HG03280 (cell line): Measurements from ENCODE around the gene TASP1.
"Not testable (repeated sequence)": the region's sequence is repeated elsewhere in the genome, so short reads cannot be mapped to it uniquely, and the experiment has no call there.

ENCODE experiments used
- ATAC-seq: cut with Tn5 transposase; IDR thresholded peaks from one replicate; pipeline ENCODE4 v1.9.1; 2021; ENCODE audit warnings: mild to moderate bottlenecking, moderate library complexity; ENCODE audit not compliant: unreplicated experiment

The TASP1 gene

DNA sequence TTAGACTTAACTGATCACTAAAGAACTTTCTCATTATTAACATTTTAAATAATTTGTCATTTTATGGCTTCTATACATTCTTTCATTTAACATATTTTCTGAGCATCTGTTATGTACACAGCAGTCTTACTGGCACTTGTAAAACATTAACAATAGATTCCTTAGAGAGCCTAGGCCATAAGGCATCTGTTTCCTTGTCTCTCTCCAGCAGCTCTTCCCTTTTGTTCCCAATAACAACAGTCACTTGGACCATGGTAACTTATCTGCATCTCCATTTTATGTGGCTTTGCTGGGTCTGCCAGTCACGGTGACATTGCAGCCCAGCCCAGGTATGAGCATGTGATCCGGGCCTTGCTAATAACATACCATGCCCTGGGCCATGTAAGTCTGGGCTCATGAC is 11.7 kb upstream of the TASP1 start:
- ATAC-seq: no peak

DNA sequence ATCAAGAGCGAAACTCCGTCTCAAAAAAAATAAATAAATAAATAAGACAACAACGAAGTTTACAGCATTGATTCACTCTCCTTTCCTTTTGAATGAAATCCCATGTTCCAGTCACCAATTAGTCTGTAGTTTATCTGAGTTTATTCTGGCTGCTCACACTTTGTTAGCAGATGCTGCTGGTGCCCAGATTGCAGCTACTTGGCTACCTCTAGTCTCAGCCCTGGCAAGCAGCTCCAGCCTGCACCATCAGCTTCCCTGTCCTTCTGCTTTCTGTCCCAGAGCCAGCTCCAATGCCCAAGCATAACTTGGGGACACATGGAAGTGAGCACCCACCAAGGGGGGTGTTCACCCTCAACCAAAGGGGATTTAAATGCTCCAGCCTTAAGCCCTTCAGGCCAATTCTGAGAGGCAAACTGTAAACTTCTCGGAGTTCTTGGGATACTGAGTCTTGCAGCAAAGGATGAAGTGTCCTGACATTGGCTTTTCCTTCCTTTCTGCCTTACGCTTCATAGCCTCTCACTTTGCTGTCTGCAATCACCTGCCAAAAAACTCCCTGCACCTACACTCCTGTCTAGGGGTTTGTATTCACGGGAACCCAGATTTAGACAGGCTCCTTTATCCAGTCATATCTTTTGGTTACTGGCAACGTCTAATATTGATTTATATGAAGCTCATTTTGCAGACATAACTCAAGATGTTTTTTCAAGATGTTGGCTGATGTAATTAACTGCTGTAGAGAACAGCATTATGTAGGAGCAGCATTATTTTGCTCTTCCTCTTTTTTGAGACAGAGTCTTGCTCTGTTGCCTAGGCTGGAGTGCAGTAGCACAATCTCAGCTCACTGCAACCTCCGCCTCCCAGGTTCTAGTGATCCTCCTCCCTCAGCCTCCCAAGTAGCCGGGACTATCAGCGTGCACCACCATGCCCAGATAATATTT is 9.8 kb upstream of the TASP1 start:
- no peak for ATAC-seq

DNA sequence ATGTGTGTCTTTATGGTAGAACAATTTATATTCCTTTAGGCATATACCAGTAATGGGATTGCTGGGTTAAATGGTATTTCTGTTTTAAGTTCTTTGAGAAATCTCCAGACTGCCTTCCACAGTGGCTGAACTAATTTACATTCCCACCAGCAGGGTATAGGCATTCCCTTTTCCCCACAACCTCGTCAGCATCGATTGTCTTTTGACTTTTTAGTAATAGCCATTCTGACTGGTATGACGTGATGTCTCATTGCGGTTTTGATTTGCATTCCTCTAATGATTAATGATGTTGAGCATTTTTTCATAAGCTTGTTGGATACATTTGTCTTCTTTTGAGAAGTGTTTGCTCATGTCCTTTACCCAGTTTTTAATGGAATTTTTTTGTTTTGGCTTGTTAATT is 5.3 kb upstream of the TASP1 start:
- no peak for ATAC-seq

DNA sequence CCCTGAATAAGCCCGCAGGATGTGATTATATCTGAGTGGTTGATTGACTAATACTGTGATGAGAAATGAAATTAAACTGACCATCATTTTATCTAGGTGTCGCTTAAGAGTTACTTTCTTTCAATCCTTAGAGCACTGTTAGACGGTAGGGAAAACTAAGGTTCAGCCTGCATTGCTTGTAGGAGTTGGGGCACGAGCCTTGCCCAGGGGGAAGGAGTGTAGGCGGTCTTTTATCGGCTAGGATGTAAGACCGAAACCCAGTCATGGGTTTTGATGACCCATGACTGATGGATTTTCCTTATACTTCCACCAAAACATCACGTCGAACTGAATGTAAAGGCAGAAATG is 392 bp upstream of the TASP1 start:
- ATAC-seq: no peak

DNA sequence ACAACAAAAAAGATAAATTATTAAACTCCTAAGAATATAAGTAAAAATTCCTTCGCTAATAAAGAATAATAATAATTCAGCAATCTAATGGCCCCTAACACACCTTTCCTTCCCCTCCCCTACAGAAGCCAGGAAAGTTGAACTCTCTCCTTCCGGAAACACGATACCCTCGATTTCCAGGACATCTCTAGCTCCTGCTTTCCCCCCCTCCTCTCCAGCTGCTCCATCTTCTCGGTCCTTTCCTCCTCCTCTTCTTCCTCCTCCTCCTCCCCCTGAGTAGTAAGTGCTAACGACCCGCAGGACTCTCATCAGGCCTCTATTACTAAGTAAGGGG is 603 bp downstream of the TASP1 start:
- ATAC-seq: no peak

DNA sequence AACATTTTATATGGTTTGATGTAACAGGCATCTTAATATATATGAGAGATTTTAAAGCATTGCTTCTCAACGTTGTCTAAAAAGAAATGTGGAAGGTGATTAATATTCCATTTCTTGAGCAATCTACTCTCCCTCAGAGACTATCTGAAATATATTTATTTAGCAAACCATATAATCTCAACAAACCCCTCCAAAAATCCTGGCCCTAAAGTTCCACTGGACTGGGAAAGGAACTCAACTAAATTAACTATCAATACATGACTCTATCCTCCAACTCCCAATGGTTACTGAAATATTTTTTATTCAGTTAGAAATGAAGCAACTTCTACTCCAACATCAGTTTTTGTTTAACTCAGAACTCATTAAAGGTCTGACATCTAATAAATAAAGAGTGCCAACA is 6.3 kb downstream of the TASP1 start:
- ATAC-seq: no peak

DNA sequence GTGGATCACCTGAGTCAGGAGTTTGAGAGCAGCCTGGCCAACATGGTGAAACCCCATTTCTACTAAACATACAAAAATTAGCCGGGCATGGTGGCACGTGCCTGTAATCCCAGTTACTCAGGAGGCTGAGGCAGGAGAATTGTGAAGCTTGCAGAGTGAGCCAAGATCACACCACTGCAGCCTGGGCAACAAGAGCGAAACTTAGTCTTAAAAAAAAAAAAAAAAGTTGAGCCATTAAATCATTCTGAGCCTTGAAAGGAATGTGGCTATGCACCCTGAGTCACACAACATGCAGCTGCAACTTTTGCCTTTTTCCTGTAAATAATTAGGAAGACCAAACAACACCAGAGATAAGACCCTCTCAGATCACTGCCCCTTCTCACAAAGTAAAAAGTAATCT is 11.2 kb downstream of the TASP1 start:
- ATAC-seq: not testable (repeated sequence)

DNA sequence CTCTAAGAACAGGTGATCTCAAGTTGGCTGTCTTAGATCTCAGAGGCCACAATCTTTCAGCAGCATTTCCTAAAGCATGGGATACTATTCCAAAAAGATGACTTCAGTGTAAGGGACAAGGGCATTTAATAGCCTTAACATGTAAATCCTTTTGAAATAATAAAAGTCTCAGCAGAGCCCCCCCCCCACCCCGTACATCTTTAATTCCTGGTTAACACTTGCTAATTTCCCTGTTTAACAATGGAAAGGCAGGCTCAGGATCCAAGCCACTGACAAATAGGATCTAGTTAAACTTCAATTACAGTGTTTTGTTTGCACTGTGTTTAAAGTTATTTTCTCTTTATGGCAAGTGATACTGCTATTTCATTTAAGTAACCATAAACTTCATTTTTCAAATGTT is 12.0 kb downstream of the TASP1 start:
- no peak for ATAC-seq

DNA sequence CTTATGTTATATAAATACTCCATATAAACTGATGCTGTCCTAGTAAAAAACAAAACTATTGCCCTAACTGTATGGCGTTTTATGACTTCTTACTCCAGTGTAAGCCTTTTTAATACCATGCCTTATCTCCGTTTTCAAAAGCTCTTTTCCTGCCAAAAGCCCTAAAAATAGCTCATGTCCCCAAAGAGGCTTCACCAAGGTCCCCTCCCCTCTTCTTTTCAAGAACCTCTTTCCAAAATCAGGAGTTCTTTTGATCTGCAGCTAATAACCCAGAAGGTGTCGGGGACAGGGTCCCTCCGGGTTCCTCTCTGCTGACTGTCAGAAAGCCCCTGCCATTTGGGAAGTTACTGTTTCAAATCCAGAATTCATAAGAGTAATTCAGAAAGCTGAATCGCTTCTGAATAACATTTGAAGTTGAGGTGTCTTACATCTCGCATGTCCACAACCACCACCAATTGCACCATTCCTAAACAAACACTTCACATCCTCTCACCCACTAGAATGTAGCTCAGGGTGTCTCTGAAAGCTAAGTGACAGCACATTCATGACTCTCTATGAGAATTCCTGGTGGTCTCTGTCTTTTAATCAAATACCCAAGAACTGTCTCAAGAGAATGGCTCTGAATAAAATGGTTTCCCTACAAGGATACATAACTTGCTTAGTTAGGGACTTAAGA is 13.3 kb downstream of the TASP1 start:
- no peak for ATAC-seq

DNA sequence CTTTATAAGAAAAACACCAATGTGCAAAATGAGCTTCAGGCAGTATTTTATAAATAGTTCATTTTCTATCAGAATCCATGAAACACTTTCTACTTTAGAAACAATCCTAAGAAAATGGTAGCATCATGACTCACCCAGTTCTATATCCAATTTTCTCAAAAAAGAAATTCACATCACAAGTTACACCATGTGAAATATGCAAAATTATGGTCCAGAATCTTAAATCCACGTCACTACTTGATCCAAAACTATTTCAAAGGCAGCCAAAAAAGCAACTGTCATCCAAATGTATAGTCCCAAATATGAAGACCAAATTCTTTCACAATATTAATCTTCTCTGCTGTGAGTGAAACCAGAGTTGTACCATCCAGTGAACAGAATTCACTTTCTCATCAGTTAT is 19.3 kb downstream of the TASP1 start:
- ATAC-seq: not testable (repeated sequence)

DNA sequence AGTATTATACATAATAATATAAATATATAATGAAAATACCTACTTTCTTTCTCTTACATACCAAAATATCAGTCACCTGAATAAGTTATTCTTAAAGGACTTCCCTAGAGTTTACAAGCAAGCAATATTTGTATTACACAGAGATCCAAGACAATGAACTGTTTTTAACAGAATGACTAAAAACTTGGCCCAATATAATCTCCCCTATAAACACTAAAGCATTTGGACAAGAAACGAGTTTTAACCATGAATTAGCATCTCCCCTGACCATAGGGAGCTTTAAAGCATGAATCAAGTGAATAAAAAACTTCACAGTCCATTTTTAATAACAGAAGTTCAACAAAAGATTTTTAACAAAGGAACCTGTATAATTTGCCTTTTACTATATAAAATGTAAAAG is 20.3 kb downstream of the TASP1 start:
- not testable (repeated sequence) for ATAC-seq

DNA sequence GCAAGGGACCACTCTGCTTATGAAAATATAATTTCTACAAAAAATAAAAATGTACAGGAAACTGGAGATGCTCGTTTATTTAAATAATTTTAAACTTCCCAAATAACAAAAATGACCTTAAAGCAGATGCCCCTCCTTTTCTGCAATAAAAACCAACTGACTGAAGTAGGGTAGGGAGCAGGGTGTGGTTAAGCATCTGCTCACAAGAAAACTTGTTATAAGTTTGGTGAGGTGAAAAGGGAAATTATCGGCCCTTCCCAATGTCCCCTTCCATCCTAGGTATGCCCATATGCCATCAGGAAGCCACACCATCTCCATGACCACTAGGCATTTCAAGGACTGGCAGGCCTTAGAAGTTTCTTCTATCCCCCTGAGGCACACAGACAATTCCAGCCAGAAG is 21.1 kb downstream of the TASP1 start:
- ATAC-seq: not testable (repeated sequence)

DNA sequence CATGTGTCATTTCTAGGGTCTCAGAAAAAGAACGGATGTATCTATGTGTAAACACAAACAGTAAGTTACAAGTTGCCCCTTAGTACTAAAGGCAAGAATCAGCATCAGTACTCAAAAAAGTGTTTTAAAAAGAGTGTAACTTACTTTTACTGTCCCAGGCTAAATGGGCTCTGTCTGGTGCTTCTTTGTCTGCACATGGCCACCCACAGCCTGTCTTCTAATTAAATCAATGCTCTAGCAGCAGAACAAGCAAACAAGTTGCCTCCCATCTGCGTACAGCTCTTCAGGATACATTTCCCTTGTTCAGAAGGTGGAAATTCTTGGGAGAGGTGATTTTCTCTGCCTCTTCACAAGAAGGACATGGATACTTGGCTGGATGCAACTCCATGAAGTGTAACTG is 22.0 kb downstream of the TASP1 start:
- not testable (repeated sequence) for ATAC-seq

DNA sequence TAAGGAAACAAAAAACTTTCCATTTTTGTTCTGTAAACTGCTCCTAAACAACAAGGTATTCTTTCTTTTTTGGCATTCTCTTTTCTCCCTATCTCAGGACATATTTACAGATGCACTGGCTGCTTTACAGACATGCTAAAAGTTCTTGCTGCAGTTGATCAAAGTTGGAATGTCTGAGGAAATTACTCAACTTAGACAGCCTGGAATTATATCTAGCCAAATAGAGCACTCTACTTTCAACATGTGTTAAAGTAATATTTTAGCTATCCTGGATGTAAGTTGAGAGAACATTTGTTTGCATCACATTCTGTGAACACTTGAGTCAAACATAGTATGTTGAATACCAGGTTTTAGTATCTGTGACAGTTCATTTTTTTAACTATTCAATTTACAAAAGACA is 24.8 kb downstream of the TASP1 start:
- ATAC-seq: no peak

DNA sequence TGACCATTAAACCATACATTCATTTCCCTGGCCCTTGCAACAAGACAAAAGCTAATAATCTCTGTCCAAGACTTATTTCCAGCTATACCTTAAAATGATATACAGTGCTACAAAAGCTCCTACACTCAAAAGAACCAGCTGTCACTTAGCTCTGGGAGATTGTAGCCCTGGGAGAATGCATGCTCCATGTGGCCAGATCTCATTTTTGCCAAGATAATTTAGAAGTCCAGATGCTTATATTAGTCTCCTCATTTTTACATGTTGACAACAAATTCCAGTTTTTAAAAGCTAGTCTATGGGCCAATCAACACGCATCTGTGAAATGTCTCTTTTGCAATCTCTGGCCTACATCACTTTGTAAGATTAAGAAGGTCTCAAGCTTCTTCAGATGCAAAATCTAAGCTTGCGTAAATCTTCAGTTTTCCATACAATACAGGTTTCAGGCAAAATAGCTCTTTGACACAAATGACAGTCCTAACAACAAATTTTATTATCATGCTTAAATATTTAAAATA is 27.1 kb downstream of the TASP1 start:
- no peak for ATAC-seq

DNA sequence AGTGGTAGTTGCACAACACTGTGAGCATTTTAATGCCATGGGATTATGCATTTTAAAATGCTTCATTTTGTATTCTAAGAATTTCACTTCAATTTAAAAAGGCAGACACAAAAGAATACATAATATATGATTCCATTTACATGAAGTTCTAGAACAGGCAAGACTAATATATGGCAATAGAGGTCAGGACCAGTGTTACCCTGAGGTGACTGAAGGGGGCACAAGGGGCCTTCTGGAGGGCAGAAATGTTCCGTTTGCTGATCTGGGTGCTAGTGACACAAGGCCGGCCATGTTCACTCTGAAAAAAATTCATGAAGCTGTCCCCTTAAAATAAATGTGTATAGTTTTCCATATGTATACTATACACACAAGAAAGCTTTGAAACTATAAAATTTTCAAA is 28.5 kb downstream of the TASP1 start:
- no peak for ATAC-seq

DNA sequence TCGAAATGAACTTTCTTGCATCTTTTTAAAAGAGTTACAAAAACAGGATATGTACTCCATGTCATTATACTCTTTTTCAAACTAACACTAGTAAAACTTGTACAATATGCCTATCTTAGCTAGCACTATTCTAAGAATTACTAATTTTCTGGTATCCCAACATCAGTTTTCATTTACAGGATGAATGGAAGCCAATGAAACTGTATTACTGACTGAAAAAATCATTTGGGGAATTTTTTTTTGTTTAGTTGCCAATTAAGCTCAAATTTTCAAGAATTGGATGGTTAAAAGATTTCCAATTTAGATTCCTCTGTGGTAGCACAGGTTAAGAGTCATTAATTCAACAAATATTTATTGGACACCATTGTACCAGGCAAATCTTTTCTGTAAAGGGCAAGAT is 30.7 kb downstream of the TASP1 start:
- no peak for ATAC-seq

DNA sequence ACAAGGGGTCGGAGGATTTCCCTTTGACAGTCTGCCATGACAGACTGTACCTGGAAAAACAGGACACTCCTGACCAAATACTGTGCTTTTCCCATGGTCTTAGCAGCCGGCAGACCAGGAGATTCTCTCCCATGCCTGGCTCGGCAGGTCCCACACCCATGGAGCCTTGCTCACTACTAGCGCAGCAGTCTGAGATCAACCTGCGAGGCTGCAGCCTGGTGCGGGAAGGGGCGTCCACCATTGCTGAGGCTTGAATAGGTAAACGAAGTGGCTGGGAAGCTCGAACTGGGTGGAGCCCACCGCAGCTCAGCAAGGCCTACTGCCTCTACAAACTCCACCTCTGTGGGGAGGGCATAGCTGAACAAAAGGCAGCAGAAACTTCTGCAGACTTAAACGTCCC is 45.3 kb downstream of the TASP1 start:
- ATAC-seq: not testable (repeated sequence)

DNA sequence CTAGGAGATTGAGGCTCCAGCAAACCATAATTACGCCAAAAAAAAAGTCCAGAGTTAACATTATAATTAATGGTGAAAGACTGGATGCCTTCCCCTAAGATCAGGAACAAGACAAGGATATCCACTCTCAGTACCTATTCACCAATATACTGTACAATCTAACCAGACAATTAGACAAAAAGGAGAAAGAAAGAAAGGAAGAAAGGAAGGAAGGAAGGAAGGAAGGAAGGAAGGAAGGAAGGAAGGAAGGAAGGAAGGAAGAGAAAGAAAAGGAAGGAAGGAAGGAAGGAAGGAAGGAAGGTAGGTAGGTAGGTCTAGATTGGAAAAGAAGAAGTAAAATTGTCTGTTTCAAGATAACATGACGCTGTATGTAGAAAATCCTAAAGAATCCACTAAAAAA is 50.7 kb downstream of the TASP1 start:
- ATAC-seq: no peak

DNA sequence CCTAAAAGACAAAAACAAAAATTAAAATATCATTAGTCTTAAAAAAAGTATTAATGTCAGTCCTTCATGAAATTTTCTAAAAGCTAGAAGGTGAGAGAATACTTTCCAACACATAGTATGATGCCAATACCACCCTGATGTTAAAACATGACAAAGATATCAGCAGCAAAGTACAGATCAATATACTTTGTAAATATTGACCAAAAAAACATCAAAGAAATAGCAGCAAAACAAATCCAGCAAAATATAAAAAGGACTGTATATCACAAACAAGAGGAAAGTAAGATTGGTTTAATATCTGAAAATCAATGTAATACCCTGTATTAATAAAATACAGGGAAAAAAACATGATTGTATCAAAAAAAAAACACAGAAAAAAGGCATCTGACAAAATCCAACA is 51.4 kb downstream of the TASP1 start:
- ATAC-seq: no peak

DNA sequence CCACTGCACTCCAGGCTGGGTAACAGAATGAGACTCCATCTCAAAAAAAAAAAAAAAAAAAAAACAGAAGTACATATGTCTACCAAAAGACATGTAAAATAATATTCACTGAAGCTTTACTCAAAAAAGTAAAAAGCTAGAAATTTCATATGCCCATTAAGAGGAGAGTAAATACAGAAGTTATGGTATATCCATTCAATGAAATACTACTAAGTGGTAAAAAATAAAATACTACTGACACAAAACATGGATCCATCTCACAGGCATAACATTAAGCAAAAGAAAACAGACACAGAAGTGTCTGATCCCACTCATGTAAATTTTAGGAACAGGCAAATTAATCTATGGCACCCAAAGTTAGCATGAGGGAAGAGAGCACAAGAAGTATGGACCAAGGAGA is 52.6 kb downstream of the TASP1 start:
- no peak for ATAC-seq

DNA sequence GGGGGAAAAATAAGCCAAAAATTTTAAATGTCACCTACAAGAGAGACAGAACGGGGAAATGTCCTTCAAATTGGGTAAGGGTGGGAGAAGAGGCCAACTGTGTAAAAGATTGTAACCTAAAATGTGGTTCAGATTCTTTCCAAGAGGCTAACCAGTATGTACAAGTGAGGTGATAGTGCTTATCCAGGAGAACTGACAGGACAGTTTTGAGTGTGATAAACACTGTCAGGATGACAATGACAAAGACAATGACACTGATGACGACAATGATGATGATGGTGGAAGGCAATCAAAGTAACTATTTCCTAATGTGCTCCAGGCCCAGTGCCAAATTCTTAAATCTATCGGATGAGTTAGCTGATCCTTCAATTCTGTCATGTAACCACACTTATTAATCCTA is 57.3 kb downstream of the TASP1 start:
- ATAC-seq: no peak
